ENCODE data around the gene TMEM208. TPM values are rescaled to one million over a fixed set of nuclear protein-coding genes. Genes with fewer than 3 reads are reported as not detected.

TMEM208 gene
- total and polyA plus RNA-seq, 12 donors, result 52.1 to 289 (median 80.4) TPM

DNA sequence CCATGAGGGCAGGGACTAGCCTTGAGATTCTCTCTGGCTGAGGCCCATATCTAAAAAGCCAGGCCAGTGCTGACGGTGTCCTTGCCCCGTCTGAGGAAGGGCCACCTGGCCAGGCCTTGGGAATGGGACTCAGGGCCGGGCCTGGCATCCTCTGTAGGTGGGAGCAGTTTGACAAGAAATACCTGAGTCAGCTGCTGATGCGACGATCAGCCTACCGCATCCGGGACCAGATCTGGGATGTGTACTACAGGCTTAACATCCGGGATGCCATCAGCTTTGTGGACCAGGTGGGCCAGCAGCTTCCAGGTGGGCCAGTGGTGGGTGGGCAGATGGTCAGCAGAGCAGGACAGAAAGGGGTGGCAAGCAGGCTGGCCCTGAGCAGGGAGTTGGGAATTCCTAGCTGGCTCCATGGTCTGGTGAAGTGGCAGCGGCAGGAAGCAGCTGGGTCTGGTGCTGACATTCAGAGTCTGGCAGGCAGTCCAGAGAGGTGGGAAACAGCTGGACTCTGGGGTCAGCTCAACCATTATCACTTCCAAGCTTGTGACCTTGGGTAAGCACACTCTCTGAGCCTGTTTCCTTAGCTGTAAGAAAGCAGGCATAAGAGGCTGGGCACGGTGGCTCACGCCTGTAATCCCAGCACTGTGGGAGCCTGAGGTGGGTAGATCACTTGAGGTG lies 31.4 kb downstream of the TMEM208 start:
- peaks cover 3% of the 10 kb centered on the region for H3K27me3 ChIP-seq
- 59 to 89% (median 63%) methylated on average over 3 to 11 of the region's 11 CpGs for WGBS, 4 donors
- no peaks in the 10 kb centered on the region for H3K36me3 ChIP-seq (replicated peaks in 1 of 2)
- intact Hi-C loops (cut with DNase I), result no loop called here
- H3K4me1 ChIP-seq (replicated peaks in 1 of 2), result no peaks in the 10 kb centered on the region
- no peak overlapping the region for H3K4me3 ChIP-seq
- DNase-seq, result peak in 2 of 7 donors; percentile 17 to 39
- H3K9me3 ChIP-seq (replicated peaks in 1 of 3), result no peaks in the 10 kb centered on the region
- no peak for TF ChIP-seq POLR2A (IDR thresholded peaks at IDR 0.05)
- TF ChIP-seq, protein P1, sequence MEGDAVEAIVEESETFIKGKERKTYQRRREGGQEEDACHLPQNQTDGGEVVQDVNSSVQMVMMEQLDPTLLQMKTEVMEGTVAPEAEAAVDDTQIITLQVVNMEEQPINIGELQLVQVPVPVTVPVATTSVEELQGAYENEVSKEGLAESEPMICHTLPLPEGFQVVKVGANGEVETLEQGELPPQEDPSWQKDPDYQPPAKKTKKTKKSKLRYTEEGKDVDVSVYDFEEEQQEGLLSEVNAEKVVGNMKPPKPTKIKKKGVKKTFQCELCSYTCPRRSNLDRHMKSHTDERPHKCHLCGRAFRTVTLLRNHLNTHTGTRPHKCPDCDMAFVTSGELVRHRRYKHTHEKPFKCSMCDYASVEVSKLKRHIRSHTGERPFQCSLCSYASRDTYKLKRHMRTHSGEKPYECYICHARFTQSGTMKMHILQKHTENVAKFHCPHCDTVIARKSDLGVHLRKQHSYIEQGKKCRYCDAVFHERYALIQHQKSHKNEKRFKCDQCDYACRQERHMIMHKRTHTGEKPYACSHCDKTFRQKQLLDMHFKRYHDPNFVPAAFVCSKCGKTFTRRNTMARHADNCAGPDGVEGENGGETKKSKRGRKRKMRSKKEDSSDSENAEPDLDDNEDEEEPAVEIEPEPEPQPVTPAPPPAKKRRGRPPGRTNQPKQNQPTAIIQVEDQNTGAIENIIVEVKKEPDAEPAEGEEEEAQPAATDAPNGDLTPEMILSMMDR (IDR thresholded peaks at IDR 0.05), result no peak
- H3K27ac ChIP-seq, result no peak overlapping the region

DNA sequence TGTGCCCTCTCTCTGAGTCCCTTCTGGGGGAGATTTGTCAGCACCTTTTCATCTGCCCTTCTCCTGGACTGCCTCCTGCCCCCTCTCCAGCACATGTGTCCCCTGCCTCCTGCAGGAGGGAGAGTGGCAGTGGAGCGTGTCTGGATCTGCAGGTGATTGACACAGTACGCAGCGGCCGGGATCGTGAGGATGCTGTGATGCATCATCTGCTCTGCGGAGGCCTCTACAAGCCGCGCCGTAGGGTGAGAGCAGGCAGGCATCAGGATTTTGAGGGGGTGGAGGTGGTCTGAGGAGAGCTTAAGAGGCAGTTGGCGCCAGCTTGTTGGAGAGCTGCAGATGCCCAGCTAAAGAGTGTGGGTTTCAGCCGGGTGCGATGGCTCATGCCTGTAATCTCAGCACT lies 32.8 kb downstream of the TMEM208 start:
- 83 to 90% (median 88%) methylated on average over 10 to 12 of the region's 12 CpGs for WGBS, 4 donors
- Histone ChIP-seq H3K36me3 (replicated peaks in 1 of 2) (no peaks in the 10 kb centered on the region), H3K4me3 (no peak overlapping the region), H3K27me3 (peaks cover 5% of the 10 kb centered on the region), H3K4me1 (replicated peaks in 1 of 2) (no peaks in the 10 kb centered on the region), H3K9me3 (replicated peaks in 1 of 3) (no peaks in the 10 kb centered on the region), H3K27ac (no peak overlapping the region)
- intact Hi-C loops (cut with DNase I), result no loop called here
- TF ChIP-seq, protein P1 (IDR thresholded peaks at IDR 0.05), result no peak
- TF ChIP-seq POLR2A (IDR thresholded peaks at IDR 0.05), result no peak
- DNase-seq, result no peak

DNA sequence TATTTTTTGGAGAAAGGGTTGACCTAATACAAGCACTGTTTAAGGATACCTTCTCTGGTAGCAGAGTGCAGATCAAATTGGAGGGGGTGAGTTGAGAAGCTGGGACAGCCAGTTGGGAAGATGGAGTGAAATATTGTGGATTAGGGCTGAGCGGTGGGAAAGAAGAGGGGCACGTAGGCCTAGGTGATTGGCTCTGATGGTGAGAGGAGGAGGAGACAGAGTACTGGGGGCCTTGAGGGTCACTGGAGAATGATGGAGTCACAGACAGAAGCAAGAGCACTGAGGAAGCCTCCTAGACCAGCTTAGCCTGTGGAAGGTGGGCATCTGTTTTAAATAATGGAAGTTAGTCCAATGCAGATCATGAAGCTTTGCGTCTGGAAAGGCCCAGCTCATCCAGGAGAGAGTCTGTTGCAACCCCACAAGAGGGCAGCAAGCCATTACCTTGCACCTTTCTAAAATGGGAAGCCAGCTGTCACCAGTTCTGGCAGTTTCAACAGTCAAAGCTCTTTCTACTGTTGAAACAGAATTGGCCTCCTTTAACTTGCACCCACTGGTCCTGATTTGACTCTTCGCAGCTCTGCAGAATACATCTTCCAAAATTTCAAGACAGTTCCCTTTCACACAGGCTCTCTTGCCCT lies 33.6 kb downstream of the TMEM208 start:
- TF ChIP-seq POLR2A (IDR thresholded peaks at IDR 0.05), result no peak
- TF ChIP-seq, protein P1 (IDR thresholded peaks at IDR 0.05), result peak; percentile 19 to 56 (median 48)
- Histone ChIP-seq H3K36me3 (replicated peaks in 1 of 2) (no peaks in the 10 kb centered on the region), H3K4me3 (no peak overlapping the region), H3K27ac (no peak overlapping the region), H3K9me3 (replicated peaks in 1 of 3) (no peaks in the 10 kb centered on the region), H3K27me3 (peaks cover 5% of the 10 kb centered on the region), H3K4me1 (replicated peaks in 1 of 2) (no peaks in the 10 kb centered on the region)
- intact Hi-C loops (cut with DNase I), result no loop called here
- 76 to 86% (median 80%) methylated on average over 4 of the region's 4 CpGs for WGBS, 4 donors
- DNase-seq, result peak in 5 of 7 donors; percentile 42 to 66 (median 59)

DNA sequence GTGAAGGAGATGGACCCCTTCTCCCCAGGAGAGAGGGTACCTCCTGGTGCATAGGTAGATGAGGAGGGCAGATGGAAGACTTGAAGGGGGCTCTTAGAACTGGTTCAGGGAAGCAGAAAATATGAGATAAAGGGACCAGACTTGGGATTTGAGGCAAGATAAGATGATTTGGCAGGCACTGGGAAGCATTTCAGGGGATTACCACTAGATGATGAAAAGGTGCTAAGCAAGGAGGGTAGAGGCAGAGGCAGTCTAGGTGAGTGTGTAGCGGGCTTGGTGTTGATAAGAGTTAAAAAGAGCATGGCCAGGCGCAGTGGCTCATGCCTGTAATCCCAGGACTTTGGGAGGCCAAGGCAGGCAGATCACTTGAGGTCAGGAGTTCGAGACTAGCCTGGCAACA lies 36.3 kb downstream of the TMEM208 start:
- TF ChIP-seq, protein P1 (IDR thresholded peaks at IDR 0.05), result no peak
- TF ChIP-seq POLR2A (IDR thresholded peaks at IDR 0.05), result no peak
- H3K4me3 ChIP-seq, result no peak overlapping the region
- DNase-seq, result peak in 1 of 7 donors; percentile 1
- H3K36me3 ChIP-seq (replicated peaks in 1 of 2), result no peaks in the 10 kb centered on the region
- peaks cover 5% of the 10 kb centered on the region for H3K27me3 ChIP-seq
- H3K27ac ChIP-seq, result no peak overlapping the region
- H3K4me1 ChIP-seq (replicated peaks in 1 of 2), result no peaks in the 10 kb centered on the region
- no peaks in the 10 kb centered on the region for H3K9me3 ChIP-seq (replicated peaks in 1 of 3)
- 74 to 94% (median 88%) methylated on average over 3 of the region's 3 CpGs for WGBS, 4 donors
- intact Hi-C loops (cut with DNase I), result no loop called here

Measured in adrenal gland (tissue), 12 donors.